ENCODE measurements around the gene MAP2K3.
"Not testable (repeated sequence)": the region's sequence is repeated elsewhere in the genome, so short reads cannot be mapped to it uniquely, and the experiment has no call there.

Gene MAP2K3

DNA sequence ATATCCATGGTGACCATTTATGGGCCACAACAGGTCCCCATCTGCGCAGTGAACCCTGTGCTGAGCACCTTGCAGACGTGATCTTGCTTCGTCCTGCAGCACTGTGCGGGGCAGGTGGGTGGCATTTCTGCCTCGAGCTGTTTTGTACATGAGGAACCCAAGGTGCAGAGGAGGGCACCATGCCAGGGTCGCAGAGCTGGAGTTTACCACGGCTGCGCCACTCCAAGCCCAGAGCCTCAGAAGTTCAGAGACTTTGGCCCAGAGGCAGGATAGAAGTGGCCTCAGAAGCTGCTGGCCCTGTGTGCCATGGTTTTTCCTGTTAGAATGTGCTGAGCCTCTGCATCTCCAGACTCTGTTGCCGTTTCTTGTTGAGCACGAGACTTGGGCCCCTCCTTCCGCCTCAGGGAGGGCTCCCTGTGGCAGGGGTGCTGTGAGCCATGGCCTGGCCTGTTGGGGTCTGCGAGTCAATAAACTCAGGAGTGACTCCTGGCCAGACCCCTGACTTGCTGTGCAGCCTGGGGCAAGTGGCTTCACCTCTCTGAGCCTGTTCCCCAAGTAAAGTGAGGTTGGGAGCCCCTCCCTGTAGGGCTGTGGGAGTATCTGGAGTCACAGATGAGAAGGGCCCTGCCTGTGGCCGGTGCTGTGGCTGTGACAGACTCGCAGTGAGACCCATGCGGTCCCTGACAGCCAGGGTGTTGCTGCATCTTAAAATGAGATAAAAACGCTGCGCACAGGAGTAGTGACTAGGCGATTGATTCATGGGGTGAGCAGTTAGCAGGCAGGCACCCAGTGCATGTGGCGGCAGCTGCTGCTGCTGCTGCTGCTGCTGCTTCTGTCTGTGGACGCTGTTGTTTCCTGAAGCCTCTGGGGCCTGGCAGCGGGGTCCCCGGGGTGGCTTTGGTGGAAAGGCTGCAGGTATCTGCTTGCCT is 11.8 kb downstream of the MAP2K3 start:
- Mint-ChIP-seq H3K27ac (no peak overlapping the region), H3K27me3 (no peaks in the 10 kb centered on the region), H3K4me3 (no peak overlapping the region), H3K9me3 (no peaks in the 10 kb centered on the region), H3K4me1 (ENCODE audit: low read depth) (peaks cover 29% of the 10 kb centered on the region), H3K36me3 (ENCODE audit: low read depth) (peaks cover 46% of the 10 kb centered on the region)

DNA sequence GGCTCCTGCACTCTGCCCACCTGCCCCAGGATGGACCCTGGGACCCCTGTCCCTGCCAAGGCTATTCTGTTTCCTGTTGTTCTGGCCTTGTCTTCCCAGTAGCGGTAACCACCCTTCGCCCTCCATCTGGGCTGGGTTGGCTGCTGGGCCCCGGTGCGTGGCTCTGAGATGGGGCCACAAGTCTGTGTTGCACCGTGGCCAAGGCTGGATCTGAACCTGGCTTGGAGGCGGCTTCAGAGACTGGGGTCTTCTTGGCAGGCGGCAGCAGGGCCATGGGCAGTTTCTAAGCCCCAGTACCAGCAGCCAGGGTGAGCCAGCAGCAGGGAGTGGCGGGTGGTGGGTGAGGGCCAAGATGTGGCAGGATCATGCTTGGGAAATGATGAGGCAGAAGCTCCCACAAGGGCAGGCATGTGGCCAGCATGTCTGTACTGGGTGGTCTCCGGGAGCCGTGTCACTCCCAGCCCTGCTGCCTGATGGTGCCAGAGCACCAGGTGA is 12.6 kb downstream of the MAP2K3 start:
- Mint-ChIP-seq H3K36me3 (ENCODE audit: low read depth) (peaks cover 40% of the 10 kb centered on the region), H3K27me3 (no peaks in the 10 kb centered on the region), H3K4me3 (no peak overlapping the region), H3K4me1 (ENCODE audit: low read depth) (peaks cover 25% of the 10 kb centered on the region), H3K9me3 (no peaks in the 10 kb centered on the region), H3K27ac (no peak overlapping the region)

DNA sequence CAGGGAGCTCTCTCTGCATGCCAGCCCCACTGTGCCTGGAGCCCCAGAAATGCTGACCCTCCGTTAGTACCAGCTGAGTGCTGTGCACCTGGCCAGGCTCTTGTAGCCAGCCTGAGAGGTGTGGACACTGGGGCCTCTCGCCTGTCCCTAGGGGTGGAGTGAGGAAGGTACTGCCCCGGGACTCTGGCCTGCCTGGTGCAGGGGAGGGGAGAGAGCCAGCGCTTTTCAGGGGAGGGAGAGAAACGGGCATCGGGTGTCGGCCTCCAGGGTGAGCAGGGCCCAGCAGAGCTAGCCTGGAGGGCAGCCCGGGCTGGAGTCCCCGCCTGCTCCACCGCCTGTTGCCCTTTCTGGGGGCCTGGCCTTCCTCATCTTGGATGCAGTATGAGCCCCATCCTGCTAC is 13.1 kb downstream of the MAP2K3 start:
- Mint-ChIP-seq H3K4me1 (ENCODE audit: low read depth) (peaks cover 21% of the 10 kb centered on the region), H3K27ac (no peak overlapping the region), H3K4me3 (no peak overlapping the region)

DNA sequence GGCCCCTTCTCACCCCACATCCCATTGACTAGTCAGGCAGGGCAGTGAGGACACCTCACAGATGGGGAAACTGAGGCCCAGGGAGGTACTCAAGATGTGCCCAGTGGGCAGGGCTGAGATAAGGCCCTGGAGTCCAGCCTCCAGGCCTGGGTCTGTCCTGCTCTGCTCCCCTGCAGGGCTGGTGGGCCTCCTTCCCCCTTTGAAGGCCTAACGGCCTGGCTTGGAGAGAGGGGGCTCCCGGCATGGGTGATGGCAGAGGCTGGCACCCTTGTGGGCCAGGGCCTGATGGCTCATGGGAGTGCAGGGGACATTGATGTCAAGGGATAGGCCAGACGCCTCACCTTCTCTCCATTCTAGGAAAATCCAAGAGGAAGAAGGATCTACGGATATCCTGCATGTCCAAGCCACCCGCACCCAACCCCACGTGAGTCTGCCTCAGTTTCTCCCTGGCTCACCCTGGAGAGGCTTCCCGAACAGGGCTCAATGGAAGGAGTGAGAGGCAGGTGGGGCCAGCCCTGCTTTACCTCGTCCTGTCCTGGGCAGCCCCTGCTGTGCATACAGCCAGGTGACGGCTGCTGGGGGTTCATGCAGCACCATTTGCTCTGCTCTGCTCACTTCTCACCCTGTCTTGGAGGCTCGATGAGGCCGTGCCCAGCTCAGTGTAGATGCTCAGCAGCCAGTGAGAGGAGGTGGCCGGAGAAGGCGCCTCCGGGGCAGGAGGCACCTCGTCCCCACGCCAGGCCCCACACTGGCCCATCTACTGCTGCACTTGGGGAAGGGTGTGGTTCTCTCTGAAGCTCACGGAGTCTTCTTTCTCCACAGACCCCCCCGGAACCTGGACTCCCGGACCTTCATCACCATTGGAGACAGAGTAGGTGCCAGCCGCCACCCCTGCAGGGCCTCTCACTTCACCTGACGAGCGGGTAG is 13.8 kb downstream of the MAP2K3 start:
- Mint-ChIP-seq H3K4me3 (no peak overlapping the region), H3K27ac (no peak overlapping the region), H3K4me1 (ENCODE audit: low read depth) (peaks cover 15% of the 10 kb centered on the region), H3K36me3 (ENCODE audit: low read depth) (peaks cover 49% of the 10 kb centered on the region), H3K9me3 (no peaks in the 10 kb centered on the region), H3K27me3 (no peaks in the 10 kb centered on the region)

More for the DNA sequence above, 13.1 kb downstream of the MAP2K3 start:
- Mint-ChIP-seq H3K27me3 (no peaks in the 10 kb centered on the region), H3K9me3 (no peaks in the 10 kb centered on the region), H3K36me3 (ENCODE audit: low read depth) (peaks cover 41% of the 10 kb centered on the region)

DNA sequence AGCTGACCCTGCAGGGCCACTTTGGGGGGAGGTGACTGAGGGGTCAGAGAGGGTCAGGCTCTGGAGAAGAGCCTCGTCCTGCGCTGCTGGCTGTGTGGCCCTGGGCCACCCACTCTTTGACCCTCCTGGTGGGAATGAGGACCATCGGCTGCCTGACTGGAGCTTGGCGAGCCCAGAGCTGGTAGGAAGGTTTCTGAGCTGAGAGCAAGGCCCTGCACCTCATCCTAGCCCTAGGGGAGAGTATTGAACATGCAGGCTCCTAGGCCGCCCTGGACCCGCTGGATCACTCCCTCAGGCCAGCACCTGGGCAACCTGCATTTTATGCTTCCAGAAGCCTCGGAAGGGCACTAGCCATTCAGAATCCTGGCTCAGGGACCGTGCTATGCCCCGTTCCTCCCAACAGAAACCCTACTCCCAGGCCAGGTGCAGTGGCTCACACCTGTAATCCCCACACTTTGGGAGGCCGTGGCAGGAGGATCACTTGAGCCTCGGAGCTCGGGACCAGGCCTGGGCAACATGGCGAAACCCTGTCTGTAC is 14.5 kb downstream of the MAP2K3 start:
- peaks cover 14% of the 10 kb centered on the region for H3K4me1 Mint-ChIP-seq (ENCODE audit: low read depth)
- no peak overlapping the region for H3K27ac Mint-ChIP-seq
- peaks cover 55% of the 10 kb centered on the region for H3K36me3 Mint-ChIP-seq (ENCODE audit: low read depth)
- H3K27me3 Mint-ChIP-seq = no peaks in the 10 kb centered on the region
- no peaks in the 10 kb centered on the region for H3K9me3 Mint-ChIP-seq
- H3K4me3 Mint-ChIP-seq = no peak overlapping the region

DNA sequence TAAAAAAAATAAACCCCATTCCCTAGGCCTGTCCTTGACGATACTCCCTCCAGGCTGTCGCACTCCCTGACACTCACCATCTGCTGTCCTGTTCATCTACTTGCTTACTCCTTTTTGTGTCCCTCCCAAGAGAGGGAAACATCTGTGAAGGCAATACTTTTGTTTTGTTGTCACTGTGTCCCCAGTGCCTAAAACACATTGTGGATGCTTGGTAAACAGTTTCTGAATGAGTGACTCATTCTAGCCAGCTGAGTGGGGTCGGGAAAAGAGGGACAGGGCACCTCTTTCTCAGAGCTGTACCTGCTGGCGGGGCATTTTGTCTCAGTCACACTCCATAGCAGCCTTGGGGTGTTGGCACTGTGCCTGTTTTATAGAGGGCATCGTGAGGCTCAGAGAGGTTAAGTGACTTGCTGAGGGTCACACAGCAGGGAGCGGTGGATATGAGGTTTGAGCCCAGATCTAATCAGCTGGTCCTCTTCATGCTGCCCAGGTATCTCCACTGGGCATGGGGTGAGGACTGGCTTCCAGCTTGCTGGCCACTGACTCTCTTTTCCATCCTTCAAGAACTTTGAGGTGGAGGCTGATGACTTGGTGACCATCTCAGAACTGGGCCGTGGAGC is 15.6 kb downstream of the MAP2K3 start:
- Mint-ChIP-seq H3K27ac (no peak overlapping the region), H3K4me3 (no peak overlapping the region), H3K27me3 (no peaks in the 10 kb centered on the region), H3K36me3 (ENCODE audit: low read depth) (peaks cover 49% of the 10 kb centered on the region), H3K9me3 (no peaks in the 10 kb centered on the region), H3K4me1 (ENCODE audit: low read depth) (peaks cover 6% of the 10 kb centered on the region)

DNA sequence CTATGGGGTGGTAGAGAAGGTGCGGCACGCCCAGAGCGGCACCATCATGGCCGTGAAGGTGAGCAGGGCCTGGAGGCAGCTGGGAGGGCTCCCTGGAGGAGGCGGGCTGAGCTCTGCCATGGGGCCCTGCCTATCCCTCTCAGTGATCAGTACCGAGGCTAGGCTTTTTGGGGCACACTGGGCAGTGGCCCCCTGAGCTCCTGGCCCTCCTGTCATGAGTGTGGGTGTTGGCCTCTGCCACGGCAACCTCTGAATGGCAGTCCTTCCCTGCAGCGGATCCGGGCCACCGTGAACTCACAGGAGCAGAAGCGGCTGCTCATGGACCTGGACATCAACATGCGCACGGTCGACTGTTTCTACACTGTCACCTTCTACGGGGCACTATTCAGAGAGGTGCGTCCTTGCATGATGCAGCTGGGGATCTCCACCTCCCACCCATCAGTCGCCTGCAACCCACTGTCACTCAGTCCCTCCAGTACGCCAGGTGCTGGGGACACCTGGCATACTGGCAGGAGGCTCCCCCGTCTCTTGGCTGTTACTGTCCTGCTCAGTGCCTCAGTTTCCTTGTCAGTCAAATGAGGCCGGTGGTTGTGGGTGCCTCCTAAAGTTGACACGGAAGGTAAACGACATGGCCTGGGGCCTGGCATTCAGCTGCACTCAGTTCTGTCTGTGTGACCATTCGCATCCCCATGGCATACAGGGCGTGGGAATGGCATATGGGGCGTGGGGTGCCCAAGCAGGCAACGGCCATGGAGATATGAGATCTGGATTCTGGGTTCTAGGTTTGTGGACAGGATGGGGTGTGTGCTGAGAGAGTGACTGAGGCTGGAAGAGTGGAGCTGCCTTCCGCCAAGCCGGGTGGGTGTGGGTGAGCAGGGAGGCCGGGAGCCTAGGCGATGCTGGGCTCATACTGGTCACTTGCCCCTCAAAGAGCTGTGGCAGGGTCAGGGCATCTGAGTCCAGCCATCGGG is 16.4 kb downstream of the MAP2K3 start:
- Mint-ChIP-seq H3K4me3 (no peak overlapping the region), H3K27ac (no peak overlapping the region), H3K9me3 (no peaks in the 10 kb centered on the region), H3K4me1 (ENCODE audit: low read depth) (peaks cover 6% of the 10 kb centered on the region), H3K36me3 (ENCODE audit: low read depth) (peaks cover 55% of the 10 kb centered on the region), H3K27me3 (no peaks in the 10 kb centered on the region)

DNA sequence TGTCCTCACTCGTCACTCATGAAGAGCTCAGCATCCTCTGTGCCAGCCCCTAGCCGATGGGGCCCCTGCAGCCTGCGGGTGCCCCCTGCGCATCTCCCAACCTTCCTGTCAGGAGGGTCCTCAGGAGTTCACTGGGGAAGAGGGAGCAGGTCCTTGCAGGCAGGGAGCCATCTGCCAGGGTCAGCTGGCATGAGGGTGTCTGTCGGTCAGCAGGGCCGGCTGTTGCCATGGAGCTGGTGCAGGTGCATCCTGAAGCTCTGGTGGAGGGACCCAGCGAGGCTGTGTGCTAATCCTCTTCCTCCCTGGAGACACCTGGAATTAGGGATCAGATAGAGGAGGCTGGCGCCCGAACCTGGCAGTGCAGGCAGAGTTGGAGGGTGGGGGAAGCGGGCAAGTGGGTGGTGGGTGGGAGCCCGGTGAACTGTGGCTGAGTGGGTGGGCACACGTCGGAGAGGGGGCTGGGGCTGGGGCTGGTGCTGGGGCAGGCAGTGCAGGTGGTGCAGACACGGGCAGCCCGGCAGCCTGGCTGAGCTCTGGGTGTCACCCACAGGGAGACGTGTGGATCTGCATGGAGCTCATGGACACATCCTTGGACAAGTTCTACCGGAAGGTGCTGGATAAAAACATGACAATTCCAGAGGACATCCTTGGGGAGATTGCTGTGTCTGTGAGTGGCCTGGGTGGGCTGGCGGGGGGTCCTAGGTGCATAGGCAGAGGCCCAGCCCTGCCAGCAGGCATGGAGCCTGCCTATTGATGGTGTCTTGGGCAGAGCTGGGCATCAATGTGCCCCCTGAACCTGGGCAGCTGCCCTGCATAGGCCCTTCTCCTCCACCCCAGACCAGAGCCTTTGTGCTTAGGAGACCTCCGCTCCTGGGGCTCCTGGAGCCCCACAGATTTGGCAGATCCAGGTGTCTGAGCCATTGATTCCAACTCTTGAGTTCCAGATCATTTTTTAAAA is 17.4 kb downstream of the MAP2K3 start:
- no peaks in the 10 kb centered on the region for H3K27me3 Mint-ChIP-seq
- H3K36me3 Mint-ChIP-seq (ENCODE audit: low read depth) = peaks cover 60% of the 10 kb centered on the region
- H3K4me3 Mint-ChIP-seq = no peak overlapping the region
- H3K4me1 Mint-ChIP-seq (ENCODE audit: low read depth) = no peaks in the 10 kb centered on the region
- no peaks in the 10 kb centered on the region for H3K9me3 Mint-ChIP-seq
- peak overlapping the region; percentile 31 for H3K27ac Mint-ChIP-seq

DNA sequence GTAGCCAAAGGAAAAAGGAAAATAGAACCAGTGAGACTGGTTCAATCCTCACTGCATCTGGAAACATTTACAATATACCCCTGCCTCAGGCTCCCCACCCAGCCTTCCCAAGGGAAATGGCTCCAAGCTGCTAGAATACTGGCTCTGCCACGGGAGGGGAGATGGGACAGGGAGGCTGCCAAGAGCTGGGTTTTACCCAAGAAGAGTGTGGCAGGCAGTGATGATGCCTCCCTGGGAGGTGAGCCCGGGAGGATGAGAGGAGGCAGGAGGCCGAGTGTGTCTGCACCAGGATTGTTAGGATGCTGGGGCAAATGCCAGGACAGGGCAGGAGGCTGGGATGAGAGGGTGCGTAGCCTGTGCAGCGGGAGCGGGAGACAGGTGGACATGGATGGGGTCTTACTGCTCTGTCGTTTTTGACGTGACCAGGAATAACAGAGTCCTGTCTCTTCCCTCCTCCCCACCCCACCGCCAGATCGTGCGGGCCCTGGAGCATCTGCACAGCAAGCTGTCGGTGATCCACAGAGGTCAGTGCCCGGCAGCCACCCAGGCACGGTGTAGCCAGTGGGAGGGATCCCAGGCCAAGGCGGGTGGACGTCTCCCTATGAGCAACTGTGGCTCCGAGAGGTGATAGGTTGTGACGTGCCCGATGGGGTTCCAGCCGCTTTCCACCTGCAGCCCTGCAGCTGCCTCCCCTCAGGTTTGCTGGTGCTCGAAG is 18.4 kb downstream of the MAP2K3 start:
- H3K4me1 Mint-ChIP-seq (ENCODE audit: low read depth) = no peaks in the 10 kb centered on the region
- H3K36me3 Mint-ChIP-seq (ENCODE audit: low read depth) = peaks cover 62% of the 10 kb centered on the region
- H3K27me3 Mint-ChIP-seq = no peaks in the 10 kb centered on the region
- H3K9me3 Mint-ChIP-seq = no peaks in the 10 kb centered on the region
- no peak overlapping the region for H3K4me3 Mint-ChIP-seq
- H3K27ac Mint-ChIP-seq = peak overlapping the region; percentile 40

DNA sequence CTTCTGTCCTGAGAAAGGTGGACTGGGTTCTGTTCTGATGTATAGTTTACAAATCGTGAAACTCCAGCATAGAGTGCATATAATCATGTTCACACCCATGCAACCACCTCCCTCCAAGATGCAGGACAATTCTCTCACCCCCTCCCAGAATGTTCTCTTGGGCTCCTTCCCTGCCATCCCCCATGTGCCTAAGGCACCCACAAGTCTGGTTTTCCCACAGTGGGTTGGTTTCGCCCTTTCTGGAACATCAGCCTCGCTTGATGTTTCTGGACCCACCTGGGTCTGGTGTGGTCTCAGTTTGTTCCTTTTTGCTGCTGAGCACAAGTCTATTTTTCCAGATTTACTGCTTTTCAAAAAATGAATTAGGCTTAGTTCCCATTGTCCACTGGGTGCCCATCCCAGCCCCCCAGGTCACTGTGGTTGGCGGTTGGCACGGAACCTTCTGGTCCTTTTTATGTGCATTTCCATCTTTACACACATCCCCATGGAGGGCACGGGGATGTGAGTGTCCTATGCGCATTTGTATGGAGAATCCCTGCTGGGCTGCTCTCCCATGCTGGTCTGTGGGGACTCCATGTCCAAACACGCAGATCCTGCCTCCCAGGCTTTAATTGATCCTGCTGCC is 19.0 kb downstream of the MAP2K3 start:
- Mint-ChIP-seq H3K27ac (peak overlapping the region; percentile 58), H3K4me1 (ENCODE audit: low read depth) (no peaks in the 10 kb centered on the region), H3K27me3 (no peaks in the 10 kb centered on the region), H3K4me3 (no peak overlapping the region), H3K9me3 (no peaks in the 10 kb centered on the region), H3K36me3 (ENCODE audit: low read depth) (peaks cover 67% of the 10 kb centered on the region)

DNA sequence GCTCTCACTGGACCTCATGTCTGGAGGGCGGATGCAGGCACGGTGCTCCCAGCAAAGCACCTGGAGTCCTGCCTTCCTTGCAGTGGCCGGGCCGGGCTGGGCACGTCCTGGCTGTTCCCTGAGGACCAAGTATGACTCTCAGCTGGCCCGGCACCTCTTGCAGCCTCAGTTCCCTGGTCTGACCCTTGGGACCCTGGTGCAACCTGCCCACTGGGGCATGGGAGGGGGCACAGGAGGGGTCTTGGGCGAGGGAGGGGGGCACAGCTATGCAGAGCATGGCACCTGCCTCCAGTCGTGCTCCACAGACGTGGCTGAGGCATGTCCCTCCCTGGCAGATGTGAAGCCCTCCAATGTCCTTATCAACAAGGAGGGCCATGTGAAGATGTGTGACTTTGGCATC is 19.6 kb downstream of the MAP2K3 start:
- Mint-ChIP-seq H3K4me1 (ENCODE audit: low read depth) (no peaks in the 10 kb centered on the region), H3K36me3 (ENCODE audit: low read depth) (peaks cover 72% of the 10 kb centered on the region), H3K27me3 (no peaks in the 10 kb centered on the region), H3K27ac (no peak overlapping the region), H3K9me3 (no peaks in the 10 kb centered on the region), H3K4me3 (no peak overlapping the region)

DNA sequence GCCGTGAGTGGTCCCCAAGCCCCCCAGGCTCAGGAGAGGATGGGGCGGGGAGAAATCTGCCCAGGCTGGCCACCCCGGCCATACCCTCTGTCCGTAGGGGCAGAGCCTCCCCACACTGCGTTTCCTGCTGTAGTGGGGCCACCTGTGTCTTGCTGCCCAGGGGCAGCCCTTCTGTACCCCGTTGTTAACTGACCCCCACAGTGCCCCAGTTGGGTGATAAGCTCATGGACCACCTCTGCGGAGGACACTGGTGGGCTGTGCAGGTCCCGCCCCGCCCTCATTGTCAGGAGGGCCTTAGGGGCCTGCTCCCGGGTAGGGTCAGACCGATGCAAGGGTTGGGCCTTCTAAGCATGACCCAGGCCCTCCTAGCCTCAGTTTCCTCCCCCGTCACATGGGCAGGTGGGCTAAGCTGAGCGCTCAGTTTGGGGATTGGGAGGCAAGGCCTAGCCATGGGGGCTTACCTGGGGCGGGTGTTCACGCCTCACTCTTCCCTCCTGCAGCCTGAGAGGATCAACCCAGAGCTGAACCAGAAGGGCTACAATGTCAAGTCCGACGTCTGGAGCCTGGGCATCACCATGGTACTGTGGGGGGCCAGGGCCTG is 20.1 kb downstream of the MAP2K3 start:
- not testable (repeated sequence) for H3K27ac Mint-ChIP-seq; H3K9me3 Mint-ChIP-seq; H3K4me3 Mint-ChIP-seq; H3K27me3 Mint-ChIP-seq; H3K4me1 Mint-ChIP-seq (ENCODE audit: low read depth)
- H3K36me3 Mint-ChIP-seq (ENCODE audit: low read depth) = peaks cover 73% of the 10 kb centered on the region

Data from stimulated activated naive CD8-positive, alpha-beta T cell treated with anti-CD3 and anti-CD28 coated beads, Interleukin-15, Interleukin-2, amounts not matched to agents 100 ng/mL and 50 ng/mL, for 24 hours (primary cell).